ENCODE data around the gene FBXL20.
"Not testable (repeated sequence)": the region's sequence is repeated elsewhere in the genome, so short reads cannot be mapped to it uniquely, and the experiment has no call there.

The FBXL20 gene, protein sequence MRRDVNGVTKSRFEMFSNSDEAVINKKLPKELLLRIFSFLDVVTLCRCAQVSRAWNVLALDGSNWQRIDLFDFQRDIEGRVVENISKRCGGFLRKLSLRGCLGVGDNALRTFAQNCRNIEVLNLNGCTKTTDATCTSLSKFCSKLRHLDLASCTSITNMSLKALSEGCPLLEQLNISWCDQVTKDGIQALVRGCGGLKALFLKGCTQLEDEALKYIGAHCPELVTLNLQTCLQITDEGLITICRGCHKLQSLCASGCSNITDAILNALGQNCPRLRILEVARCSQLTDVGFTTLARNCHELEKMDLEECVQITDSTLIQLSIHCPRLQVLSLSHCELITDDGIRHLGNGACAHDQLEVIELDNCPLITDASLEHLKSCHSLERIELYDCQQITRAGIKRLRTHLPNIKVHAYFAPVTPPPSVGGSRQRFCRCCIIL

DNA sequence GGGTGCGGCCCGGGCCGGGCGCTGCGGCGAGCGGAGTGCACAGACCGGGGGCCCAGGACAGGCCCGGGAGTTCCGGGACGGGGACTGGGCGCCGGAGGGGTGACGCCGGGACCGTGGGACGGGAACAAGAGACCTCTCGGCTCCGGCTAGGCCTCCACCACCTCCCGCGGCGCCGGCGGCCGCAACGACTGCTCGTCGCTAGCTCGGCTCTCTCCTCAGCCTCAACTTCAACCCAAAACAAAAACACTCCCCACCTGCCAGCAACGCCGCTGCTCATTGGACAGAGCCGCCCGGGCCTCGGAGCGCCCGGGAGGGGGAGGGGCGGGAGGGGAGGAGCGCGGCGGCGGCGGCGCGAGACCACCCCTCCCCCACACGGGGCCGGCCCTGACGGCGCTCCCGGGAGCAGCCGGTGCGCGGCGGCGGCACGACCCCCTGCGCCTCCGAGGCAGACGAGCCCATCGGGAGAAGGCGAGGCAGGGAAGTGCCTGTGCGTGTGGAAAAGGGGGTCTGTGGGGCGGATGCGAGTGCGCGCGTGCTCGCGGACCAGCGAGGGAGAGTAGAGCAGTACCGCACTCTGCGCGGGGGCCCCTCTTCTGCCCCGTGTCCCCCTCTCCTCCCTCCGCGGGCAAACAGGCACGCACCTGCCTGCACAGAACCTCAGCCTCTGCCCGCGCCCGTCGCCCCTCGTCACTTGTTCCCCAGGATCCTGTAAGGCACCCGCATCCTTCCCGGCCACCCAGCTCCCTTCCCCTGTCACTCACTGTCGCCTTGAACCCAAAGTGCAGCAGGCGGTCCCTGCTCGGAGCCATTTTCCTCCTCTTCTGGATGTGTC lies at the start of gene FBXL20:
TSS of gene FBXL20 (minus strand) at position 215 of the 832 bp plus-strand sequence. CDS start 224 bp downstream, outside the sequence.
- Mint-ChIP-seq H3K36me3 (ENCODE audit: low read depth) (peaks cover 7% of the 10 kb centered on the region), H3K9me3 (no peaks in the 10 kb centered on the region), H3K27me3 (no peaks in the 10 kb centered on the region), H3K4me1 (ENCODE audit: low read depth) (peaks cover 68% of the 10 kb centered on the region), H3K27ac (peak within 1 kb of the TSS; percentile 97), H3K4me3 (peak within 1 kb of the TSS; percentile 95)

DNA sequence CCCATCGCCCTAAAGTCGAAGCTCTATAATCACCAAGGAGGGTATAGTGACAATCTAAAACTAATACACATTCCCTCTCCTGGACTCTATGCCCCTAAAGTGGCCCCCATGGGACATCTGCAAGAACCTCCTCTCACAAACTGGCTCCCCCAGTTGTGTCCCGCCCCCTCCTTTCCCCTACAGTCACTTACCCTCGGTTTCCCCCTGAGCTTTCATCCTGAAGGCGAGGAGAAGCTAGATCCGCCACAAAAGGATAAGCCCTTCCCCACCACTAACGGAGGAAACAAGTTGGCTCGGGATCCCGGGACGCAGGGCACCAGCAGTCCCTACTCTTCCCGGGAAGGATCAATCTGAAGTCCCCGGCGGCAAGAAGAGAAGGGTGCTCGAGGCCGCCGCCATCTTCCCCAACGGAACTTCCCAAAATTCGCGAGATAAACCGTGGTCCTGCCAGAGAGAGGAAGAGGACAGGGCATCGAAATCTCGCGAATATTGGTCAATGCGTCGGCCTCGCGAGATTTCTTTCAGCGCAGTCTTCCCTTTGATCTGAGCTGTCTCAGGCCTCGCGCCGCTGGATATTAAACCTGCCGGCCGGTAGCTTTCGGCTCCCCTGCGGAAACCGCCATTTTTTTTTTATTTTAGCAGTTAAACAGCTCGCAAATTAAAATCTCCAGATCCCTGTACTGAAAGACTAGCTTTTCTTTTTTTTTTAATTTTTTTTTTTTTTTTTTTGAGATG lies 49.6 kb upstream of the FBXL20 start, which contains the start of gene MED1:
TSS of gene MED1 (minus strand) at position 417 of the 735 bp plus-strand sequence. CDS start at position 216, 201 bp downstream.
- H3K27ac Mint-ChIP-seq: peak within 1 kb of the TSS; percentile 99
- H3K27me3 Mint-ChIP-seq: no peaks in the 10 kb centered on the region
- peak within 1 kb of the TSS; percentile 98 for H3K4me3 Mint-ChIP-seq
- H3K36me3 Mint-ChIP-seq (ENCODE audit: low read depth): peaks cover 24% of the 10 kb centered on the region
- H3K9me3 Mint-ChIP-seq: no peaks in the 10 kb centered on the region
- H3K4me1 Mint-ChIP-seq (ENCODE audit: low read depth): peaks cover 47% of the 10 kb centered on the region

DNA sequence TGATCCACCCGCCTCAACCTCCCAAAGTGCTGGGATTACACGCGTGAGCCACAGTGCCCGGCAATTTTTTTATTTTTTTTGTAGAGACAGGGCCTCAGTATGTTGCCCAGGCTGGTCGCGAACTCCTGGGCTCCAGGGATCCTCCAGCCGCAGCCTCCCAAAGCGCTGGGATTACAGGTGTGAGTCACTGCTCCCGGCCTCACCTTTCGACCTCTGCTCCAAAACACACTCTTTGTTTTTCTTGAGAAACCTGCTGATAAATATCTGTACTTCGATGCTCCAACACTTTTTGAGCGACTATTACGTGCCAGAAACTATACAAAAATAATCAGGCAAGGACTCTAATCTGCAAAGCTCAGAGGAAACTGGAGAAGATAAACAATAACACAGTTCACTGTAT lies 48.6 kb upstream of the FBXL20 start:
- H3K4me3 Mint-ChIP-seq: peak overlapping the region; percentile 98
- H3K4me1 Mint-ChIP-seq (ENCODE audit: low read depth): peaks cover 47% of the 10 kb centered on the region
- peaks cover 28% of the 10 kb centered on the region for H3K36me3 Mint-ChIP-seq (ENCODE audit: low read depth)
- peak overlapping the region; percentile 99 for H3K27ac Mint-ChIP-seq
- H3K9me3 Mint-ChIP-seq: no peaks in the 10 kb centered on the region
- H3K27me3 Mint-ChIP-seq: no peaks in the 10 kb centered on the region

DNA sequence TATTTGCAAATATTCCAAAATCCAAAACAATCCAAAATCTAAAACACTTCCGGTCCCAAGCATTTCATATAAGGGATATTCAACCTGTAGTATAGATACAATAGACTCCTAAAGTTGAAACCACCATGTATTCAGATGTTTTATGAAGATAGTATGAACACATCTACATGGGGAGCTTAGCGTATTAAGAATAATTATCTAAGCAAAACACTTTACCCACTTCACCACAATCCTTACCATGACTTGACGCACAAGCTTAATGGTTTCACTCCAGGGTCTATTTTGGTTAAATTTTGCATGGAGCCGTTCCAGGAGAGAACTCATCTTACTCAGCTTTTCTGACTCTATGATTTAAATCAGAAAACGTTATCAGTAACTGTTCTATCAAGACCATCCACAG lies 46.1 kb upstream of the FBXL20 start:
- peaks cover 44% of the 10 kb centered on the region for H3K36me3 Mint-ChIP-seq (ENCODE audit: low read depth)

DNA sequence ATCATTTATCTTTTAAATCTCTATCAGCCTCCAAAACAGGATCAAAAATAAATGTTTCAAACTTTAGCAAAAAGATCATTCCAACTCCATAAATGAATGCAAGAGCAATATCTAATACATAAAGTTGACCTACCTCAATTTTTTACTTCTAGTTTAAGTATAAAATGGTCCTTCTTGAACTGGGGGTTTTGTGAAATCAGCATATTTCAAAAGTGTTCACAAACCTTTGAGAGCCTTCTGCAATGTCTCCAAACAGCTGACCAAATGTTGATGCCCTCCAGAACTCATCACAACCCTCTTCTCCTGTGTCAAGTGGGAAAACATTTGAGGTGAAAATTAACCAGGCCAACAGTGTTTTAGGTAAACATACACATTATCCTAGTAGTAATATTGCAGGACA lies 41.9 kb upstream of the FBXL20 start:
- Mint-ChIP-seq H3K9me3 (no peaks in the 10 kb centered on the region), H3K4me1 (ENCODE audit: low read depth) (peaks cover 9% of the 10 kb centered on the region), H3K27ac (no peak overlapping the region), H3K4me3 (no peak overlapping the region), H3K36me3 (ENCODE audit: low read depth) (peaks cover 63% of the 10 kb centered on the region), H3K27me3 (no peaks in the 10 kb centered on the region)

More for the DNA sequence above, 46.1 kb upstream of the FBXL20 start:
- Mint-ChIP-seq H3K27ac (peak overlapping the region; percentile 45), H3K4me1 (ENCODE audit: low read depth) (peaks cover 36% of the 10 kb centered on the region), H3K4me3 (no peak overlapping the region), H3K27me3 (no peaks in the 10 kb centered on the region), H3K9me3 (no peaks in the 10 kb centered on the region)

DNA sequence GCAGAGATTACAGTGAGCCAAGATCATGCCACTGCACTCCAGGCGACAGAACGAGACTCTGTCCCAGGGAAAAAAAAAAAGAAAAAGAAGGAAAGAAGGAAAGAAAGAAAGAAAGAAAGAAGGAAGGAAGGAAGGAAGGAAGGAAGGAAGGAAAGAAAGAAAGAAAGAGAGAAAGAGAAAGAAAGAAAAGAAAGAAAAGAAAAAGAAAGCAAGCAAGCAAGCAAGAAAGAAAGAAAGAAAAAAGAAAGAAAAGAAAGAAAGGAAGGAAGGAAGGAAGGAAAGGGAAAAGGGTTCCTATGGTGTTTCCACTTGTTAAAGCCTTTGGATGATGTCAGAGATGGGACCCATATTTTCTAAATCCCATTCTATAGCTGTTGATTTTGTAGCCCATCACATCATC lies 38.4 kb upstream of the FBXL20 start:
- not testable (repeated sequence) for H3K4me3 Mint-ChIP-seq; H3K4me1 Mint-ChIP-seq (ENCODE audit: low read depth); H3K27me3 Mint-ChIP-seq; H3K9me3 Mint-ChIP-seq
- Mint-ChIP-seq H3K36me3 (ENCODE audit: low read depth) (peaks cover 56% of the 10 kb centered on the region), H3K27ac (peak overlapping the region; percentile 29)

DNA sequence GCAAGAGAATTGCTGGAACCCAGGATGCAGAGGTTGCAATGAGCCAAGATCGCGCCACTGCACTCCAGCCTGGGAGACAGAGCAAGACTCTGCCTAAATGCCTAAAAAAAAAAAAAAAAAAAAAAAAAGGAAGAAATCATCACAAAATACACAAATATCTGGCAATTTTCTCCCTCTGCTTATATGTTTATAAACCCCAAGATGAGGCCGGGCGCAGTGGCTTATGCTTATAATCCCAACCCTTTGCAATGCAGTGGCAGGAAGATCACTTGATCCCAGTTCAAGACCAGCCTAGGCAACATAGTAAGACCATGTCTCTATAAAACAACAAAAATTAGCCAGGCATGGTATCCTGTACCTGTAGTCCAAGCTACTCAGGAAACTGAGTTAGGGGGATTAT lies 28.2 kb upstream of the FBXL20 start:
- Mint-ChIP-seq H3K36me3 (ENCODE audit: low read depth) (peaks cover 50% of the 10 kb centered on the region), H3K9me3 (no peaks in the 10 kb centered on the region), H3K4me1 (ENCODE audit: low read depth) (no peaks in the 10 kb centered on the region), H3K27me3 (no peaks in the 10 kb centered on the region), H3K4me3 (no peak overlapping the region), H3K27ac (no peak overlapping the region)

DNA sequence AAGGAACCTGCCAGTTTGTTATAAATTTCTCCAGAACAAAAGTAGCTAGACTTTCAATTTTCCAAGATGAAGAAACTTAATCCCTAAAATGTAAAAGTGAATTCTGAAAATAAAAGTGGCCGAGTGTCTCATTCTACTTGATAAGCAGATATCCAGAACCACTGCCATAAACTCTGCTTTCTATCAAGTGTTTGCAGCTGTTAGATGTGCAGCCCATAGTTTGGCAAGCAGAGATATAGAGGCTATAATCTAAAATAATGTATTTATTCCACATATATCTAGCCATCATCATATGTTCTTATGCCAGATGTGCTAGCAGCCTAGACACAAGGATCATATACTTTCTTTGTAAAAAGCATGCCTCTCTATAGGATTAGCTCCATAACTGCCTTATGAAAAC lies 14.7 kb upstream of the FBXL20 start:
- Mint-ChIP-seq H3K27me3 (no peaks in the 10 kb centered on the region), H3K9me3 (no peaks in the 10 kb centered on the region), H3K4me1 (ENCODE audit: low read depth) (no peaks in the 10 kb centered on the region), H3K36me3 (ENCODE audit: low read depth) (peaks cover 44% of the 10 kb centered on the region), H3K4me3 (no peak overlapping the region), H3K27ac (no peak overlapping the region)

DNA sequence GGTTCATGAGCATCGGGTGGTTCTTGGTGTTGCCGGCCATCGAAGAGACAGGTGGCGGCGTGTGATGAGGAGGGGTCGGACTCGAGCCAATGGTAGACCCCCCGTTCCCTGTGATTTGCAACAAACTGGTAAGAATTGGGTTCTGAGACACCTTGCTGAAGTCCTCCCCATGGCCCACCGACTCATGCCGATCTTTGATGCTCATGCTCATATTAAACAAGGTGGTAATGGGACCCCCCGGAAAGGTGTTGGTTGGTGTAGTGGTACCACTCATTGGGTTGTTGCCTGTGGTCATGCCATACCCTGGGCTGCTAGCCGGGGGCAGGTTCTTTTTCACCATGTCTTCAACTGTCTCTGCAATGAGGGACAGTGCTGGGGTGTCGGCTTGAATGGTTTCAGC lies 8.9 kb upstream of the FBXL20 start:
- Mint-ChIP-seq H3K27ac (no peak overlapping the region), H3K4me3 (no peak overlapping the region), H3K4me1 (ENCODE audit: low read depth) (peaks cover 16% of the 10 kb centered on the region), H3K9me3 (no peaks in the 10 kb centered on the region), H3K36me3 (ENCODE audit: low read depth) (peaks cover 64% of the 10 kb centered on the region), H3K27me3 (no peaks in the 10 kb centered on the region)

DNA sequence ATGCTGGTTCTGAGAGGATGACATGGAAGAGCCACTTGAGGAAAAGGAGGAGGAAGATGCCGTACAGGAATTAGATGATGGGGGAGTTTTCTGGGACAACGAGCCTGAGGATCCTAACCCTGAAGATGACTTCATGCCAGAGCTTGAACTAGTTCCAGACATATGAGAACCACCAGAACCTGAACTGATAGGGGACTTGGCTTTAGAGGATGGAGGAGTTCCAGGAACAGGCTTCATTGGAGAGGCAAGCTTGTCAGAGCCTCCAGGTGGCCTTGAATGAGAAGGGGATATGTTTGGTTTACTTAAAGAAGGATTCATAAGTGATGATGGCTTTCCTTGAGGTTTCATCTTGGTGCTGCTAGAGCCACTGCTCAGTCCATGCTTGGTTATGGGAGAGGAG lies 6.9 kb upstream of the FBXL20 start:
- H3K27ac Mint-ChIP-seq: no peak overlapping the region
- no peaks in the 10 kb centered on the region for H3K27me3 Mint-ChIP-seq
- peaks cover 57% of the 10 kb centered on the region for H3K36me3 Mint-ChIP-seq (ENCODE audit: low read depth)
- H3K4me3 Mint-ChIP-seq: no peak overlapping the region
- H3K9me3 Mint-ChIP-seq: no peaks in the 10 kb centered on the region
- H3K4me1 Mint-ChIP-seq (ENCODE audit: low read depth): peaks cover 35% of the 10 kb centered on the region

DNA sequence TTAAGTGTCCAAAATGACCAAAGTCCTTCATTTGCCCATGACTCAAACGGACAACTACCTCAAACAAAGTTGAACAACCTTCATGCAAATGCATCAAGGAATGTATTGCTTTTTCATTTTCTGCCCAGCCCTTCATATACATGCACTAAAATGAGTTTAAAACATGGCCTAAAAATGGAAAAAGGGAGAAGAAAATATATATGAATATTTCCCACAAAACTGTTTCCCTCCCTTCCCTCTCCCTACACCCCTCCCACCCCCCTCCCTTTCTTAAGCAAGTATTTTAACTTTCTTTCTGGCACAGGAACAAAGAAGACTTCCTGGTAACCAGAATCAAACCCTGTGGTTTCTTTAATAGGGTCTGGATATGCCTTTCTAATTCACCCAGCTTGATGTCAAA lies 5.5 kb upstream of the FBXL20 start:
- Mint-ChIP-seq H3K27me3 (no peaks in the 10 kb centered on the region), H3K4me1 (ENCODE audit: low read depth) (peaks cover 46% of the 10 kb centered on the region), H3K4me3 (no peak overlapping the region), H3K27ac (no peak overlapping the region), H3K9me3 (no peaks in the 10 kb centered on the region), H3K36me3 (ENCODE audit: low read depth) (peaks cover 54% of the 10 kb centered on the region)

DNA sequence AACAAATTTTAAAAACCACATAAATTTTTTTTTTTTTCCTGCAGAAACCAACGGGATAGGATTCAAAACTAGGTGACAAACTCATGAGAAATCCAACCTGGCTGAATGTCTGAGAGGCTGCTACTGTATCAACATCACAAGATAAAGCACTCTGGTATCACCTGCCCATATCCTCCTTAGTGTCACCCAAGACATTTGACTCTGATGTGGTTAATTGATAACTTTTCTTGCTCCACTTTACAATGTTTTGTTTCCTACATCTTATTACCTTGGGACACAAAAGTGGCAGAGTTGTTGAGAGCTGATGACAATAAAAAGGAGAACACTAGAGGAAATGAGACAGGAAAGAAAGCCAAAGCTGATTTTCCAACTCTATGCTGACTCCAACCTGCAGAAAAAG lies 4.0 kb upstream of the FBXL20 start:
- Mint-ChIP-seq H3K9me3 (no peaks in the 10 kb centered on the region), H3K27me3 (no peaks in the 10 kb centered on the region), H3K4me3 (no peak overlapping the region), H3K36me3 (ENCODE audit: low read depth) (peaks cover 43% of the 10 kb centered on the region), H3K27ac (peak overlapping the region; percentile 69), H3K4me1 (ENCODE audit: low read depth) (peaks cover 50% of the 10 kb centered on the region)

DNA sequence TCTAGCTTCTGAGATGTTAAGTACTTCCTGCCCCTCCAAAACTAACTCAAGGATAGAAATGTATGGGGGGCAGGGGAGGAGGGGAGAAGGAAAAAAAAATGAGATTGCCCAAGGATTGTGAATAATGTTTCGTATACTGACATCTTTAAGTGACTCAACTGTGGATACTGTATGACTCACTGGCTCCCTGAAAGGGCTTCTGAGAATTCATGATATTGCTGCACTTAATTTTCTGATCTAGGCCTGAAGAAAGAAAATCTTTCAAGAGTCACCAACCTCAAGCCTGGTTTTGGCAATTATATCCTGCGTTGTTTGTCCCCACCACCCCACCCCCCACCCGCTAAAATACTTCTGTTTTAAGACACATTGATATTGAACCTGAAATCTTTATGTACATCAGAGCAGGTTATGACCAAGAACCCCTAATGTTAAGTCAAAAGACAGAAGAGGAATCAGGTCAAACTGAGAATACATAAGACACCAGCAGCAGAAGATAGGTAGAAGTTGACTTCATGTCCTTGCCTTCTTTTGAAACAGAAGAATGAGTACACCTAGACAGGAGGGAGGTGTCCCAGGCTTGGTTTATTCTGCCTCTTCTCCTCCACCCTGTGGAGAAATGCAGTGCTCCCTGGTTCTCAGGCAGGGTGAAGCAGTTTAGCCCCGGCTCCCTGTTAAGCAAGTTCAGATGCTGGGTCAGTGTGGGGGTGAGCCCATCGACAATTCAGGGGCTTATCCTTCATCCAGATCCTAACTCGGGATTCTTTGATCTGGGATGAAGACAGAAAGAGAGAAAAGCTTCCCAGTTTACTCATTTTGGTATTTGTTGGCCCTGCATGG lies 3.3 kb upstream of the FBXL20 start:
- Mint-ChIP-seq H3K27me3 (no peaks in the 10 kb centered on the region), H3K4me3 (peak overlapping the region; percentile 35), H3K4me1 (ENCODE audit: low read depth) (peaks cover 57% of the 10 kb centered on the region), H3K9me3 (no peaks in the 10 kb centered on the region), H3K27ac (peak overlapping the region; percentile 69), H3K36me3 (ENCODE audit: low read depth) (peaks cover 36% of the 10 kb centered on the region)

All from stimulated activated naive CD8-positive, alpha-beta T cell treated with anti-CD3 and anti-CD28 coated beads, Interleukin-15, Interleukin-2, amounts not matched to agents 100 ng/mL and 50 ng/mL, for 24 hours (primary cell).